GM23338 (cell line): ENCODE measurements around the gene ZNF581. TPM values are rescaled to one million over a fixed set of nuclear protein-coding genes. Genes with fewer than 3 reads are reported as not detected.

ENCODE experiments used
- ATAC-seq: fragments of 200-7000 bp; cut with Tn5 transposase; 3 replicates; pipeline ENCODE4 v1.9.1; 2020
- DNase-seq: peaks from one replicate; pipeline ENCODE4 v3.0.0-alpha.2; 2015; ENCODE audit warnings: low spot score
- H2AFZ ChIP-seq: fragments of 200-600 bp; sonication (generic); 2 replicates; pipeline ENCODE4 v1.8.0; 2016; ENCODE audit warnings: antibody characterized with exemption, mild to moderate bottlenecking, moderate library complexity
- H3F3A ChIP-seq: fragments of 200-600 bp; sonication (generic); replicated peaks from 2 replicates; pipeline ENCODE4 v1.8.0; 2017; ENCODE audit warnings: antibody characterized with exemption, mixed run types, low read depth
- H3K27ac ChIP-seq: fragments of 200-600 bp; sonication (generic); 2 replicates; pipeline ENCODE4 v1.6.1; 2016; ENCODE audit warnings: low read depth
- H3K27me3 ChIP-seq: fragments of 200-600 bp; sonication (generic); 2 replicates; pipeline ENCODE4 v1.8.0; 2016; ENCODE audit warnings: mild to moderate bottlenecking, mixed run types, moderate library complexity; ENCODE audit not compliant: insufficient read depth
- H3K36me3 ChIP-seq: fragments of 200-600 bp; sonication (generic); 2 replicates; pipeline ENCODE4 v1.8.0; 2016; ENCODE audit warnings: mild to moderate bottlenecking; ENCODE audit not compliant: insufficient read depth
- H3K4me1 ChIP-seq: fragments of 200-600 bp; sonication (generic); 2 replicates; pipeline ENCODE4 v1.8.0; 2016; ENCODE audit warnings: mild to moderate bottlenecking, moderate library complexity; ENCODE audit not compliant: insufficient read depth
- H3K4me2 ChIP-seq: fragments of 200-600 bp; sonication (generic); 2 replicates; pipeline ENCODE4 v1.7.1; 2017; ENCODE audit warnings: mixed run types
- H3K4me3 ChIP-seq: fragments of 200-600 bp; sonication (generic); 2 replicates; pipeline ENCODE4 v1.6.1; 2016; ENCODE audit warnings: mixed run types
- H3K79me2 ChIP-seq: fragments of 200-600 bp; sonication (generic); replicated peaks from 2 replicates; pipeline ENCODE4 v1.8.0; 2017; ENCODE audit warnings: mild to moderate bottlenecking; ENCODE audit not compliant: insufficient read depth
- H3K9me2 ChIP-seq: fragments of 200-600 bp; sonication (generic); 2 replicates; pipeline ENCODE4 v1.8.0; 2017; ENCODE audit not compliant: insufficient read depth
- H4K20me1 ChIP-seq: fragments of 200-600 bp; sonication (generic); replicated peaks from 2 replicates; pipeline ENCODE4 v1.8.0; 2017; ENCODE audit warnings: mild to moderate bottlenecking; ENCODE audit not compliant: insufficient read depth
- H3K27ac Mint-ChIP-seq: 2 replicates; pipeline ENCODE4 v1.8.0; 2020; ENCODE audit warnings: inconsistent platforms, mild to moderate bottlenecking, moderate library complexity, mixed read lengths
- H3K27me3 Mint-ChIP-seq: 3 replicates; pipeline ENCODE4 v1.8.0; 2022; ENCODE audit warnings: low read depth, mild to moderate bottlenecking, moderate library complexity, mixed read lengths, inconsistent platforms; ENCODE audit not compliant: insufficient read depth, poor library complexity
- H3K36me3 Mint-ChIP-seq: 3 replicates; pipeline ENCODE4 v1.8.0; 2021; ENCODE audit warnings: low read depth, mild to moderate bottlenecking, inconsistent platforms, moderate library complexity, mixed read lengths
- H3K4me1 Mint-ChIP-seq: 3 replicates; pipeline ENCODE4 v1.8.0; 2020; ENCODE audit warnings: mild to moderate bottlenecking, inconsistent platforms, mixed read lengths
- H3K4me3 Mint-ChIP-seq: 3 replicates; pipeline ENCODE4 v1.8.0; 2021; ENCODE audit warnings: moderate library complexity, mild to moderate bottlenecking, inconsistent platforms, mixed read lengths
- H3K9me3 Mint-ChIP-seq: 3 replicates; pipeline ENCODE4 v1.8.0; 2020; ENCODE audit warnings: moderate library complexity, mild to moderate bottlenecking, inconsistent platforms, mixed read lengths
- CREB1 ChIP-seq: fragments of 250-450 bp; sonication (Bioruptor Pico); IDR thresholded peaks from 2 replicates; pipeline ENCODE4 v1.5.0; 2020; ENCODE audit warnings: low read depth, mild to moderate bottlenecking, moderate library complexity
- CTCF ChIP-seq, 2 experiments: fragments of 200-600 bp in 1 of 2; sonication (generic) in 1 of 2; conservative IDR thresholded peaks; 2 replicates each; pipeline versions ENCODE4 v1.5.1 to v1.6.1; 2016 to 2017; ENCODE audit warnings: antibody characterized with exemption in 2 of 2, low read depth in 2 of 2, mild to moderate bottlenecking in 2 of 2, moderate library complexity in 1 of 2
- EZH2 ChIP-seq: fragments of 200-600 bp; sonication (generic); IDR thresholded peaks from one replicate; pipeline ENCODE4 v1.8.0; 2017; ENCODE audit warnings: antibody characterized with exemption, mild to moderate bottlenecking, low read depth; ENCODE audit not compliant: unreplicated experiment
- EZH2phosphoT487 ChIP-seq: fragments of 200-600 bp; sonication (generic); IDR thresholded peaks from one replicate; pipeline ENCODE4 v1.8.1; 2018; ENCODE audit warnings: antibody characterized with exemption; ENCODE audit not compliant: unreplicated experiment
- JUNB ChIP-seq: IDR thresholded peaks from one replicate; pipeline ENCODE4 v1.6.1; 2016; ENCODE audit warnings: antibody characterized with exemption; ENCODE audit not compliant: unreplicated experiment
- NANOG ChIP-seq: IDR thresholded peaks from 2 replicates; pipeline ENCODE4 v1.6.1; 2016; ENCODE audit warnings: antibody characterized with exemption, borderline replicate concordance
- POLR2AphosphoS5 ChIP-seq: IDR thresholded peaks from 2 replicates; pipeline ENCODE4 v1.6.1; 2016; ENCODE audit warnings: antibody characterized with exemption, low read depth
- REST ChIP-seq: IDR thresholded peaks from one replicate; pipeline ENCODE4 v1.6.1; 2018; ENCODE audit warnings: antibody characterized with exemption; ENCODE audit not compliant: unreplicated experiment
- STAT1 ChIP-seq: IDR thresholded peaks from one replicate; pipeline ENCODE4 v1.6.1; 2016; ENCODE audit warnings: antibody characterized with exemption; ENCODE audit not compliant: unreplicated experiment
- ZNF114 ChIP-seq: fragments of 250-450 bp; sonication (Bioruptor Pico); IDR thresholded peaks from 2 replicates; pipeline ENCODE4 v1.5.0; 2020; ENCODE audit warnings: mild to moderate bottlenecking, moderate library complexity
- ZNF331 ChIP-seq: fragments of 250-450 bp; sonication (Bioruptor Pico); IDR thresholded peaks from 2 replicates; pipeline ENCODE4 v1.5.0; 2020; ENCODE audit warnings: low read depth, mild to moderate bottlenecking, moderate library complexity
- polyA plus RNA-seq: library from polyadenylated mRNA; unstranded; fragments of >200 nt; fragmentation: Nextera tagmentation; extraction: Ambion mirVana; gene quantifications from 2 replicates; pipeline ENCODE4 v1.2.1, GENCODE V29; 2016
- total RNA-seq: library from RNA; depleted of rRNA; stranded (reverse); fragments of >200 nt; shearing (Covaris generic); gene quantifications from 2 replicates; pipeline ENCODE4 v1.2.3, GENCODE V29; 2014

Gene ZNF581
- total and polyA plus RNA-seq, 2 experiments from 2014 or later: 48.5 to 87.6 TPM

GRCh38 chr19:55684946-55685681, 41.7 kb downstream of the ZNF581 start:
- Histone ChIP-seq H3K4me1 (no peaks in the 10 kb centered on the region), H2AFZ (no peak overlapping the region), H3K9me2 (no peaks in the 10 kb centered on the region), H3K79me2 (peaks cover 36% of the 10 kb centered on the region), H3K27me3 (no peaks in the 10 kb centered on the region), H3K4me3 (no peak overlapping the region), H3K36me3 (peaks cover 4% of the 10 kb centered on the region; the same call in 1 of the 2 replicates), H4K20me1 (peaks cover 16% of the 10 kb centered on the region; the same call in 1 of the 2 replicates), H3K4me2 (no peak overlapping the region), H3F3A (no peaks in the 10 kb centered on the region), H3K27ac (no peak overlapping the region)
- peaks cover 21% of the 10 kb centered on the region for H3K36me3 Mint-ChIP-seq
- ATAC-seq: no peak
- no peak for TF ChIP-seq JUNB
- TF ChIP-seq EZH2phosphoT487: no peak
- H3K4me3 Mint-ChIP-seq: no peak overlapping the region
- no peak for DNase-seq
- peaks cover 3% of the 10 kb centered on the region for H3K27me3 Mint-ChIP-seq
- H3K9me3 Mint-ChIP-seq: no peaks in the 10 kb centered on the region
- H3K4me1 Mint-ChIP-seq: no peaks in the 10 kb centered on the region
- no peak overlapping the region for H3K27ac Mint-ChIP-seq

GRCh38 chr19:55685776-55686175, 42.3 kb downstream of the ZNF581 start:
- no peaks in the 10 kb centered on the region for H3K27me3 ChIP-seq
- DNase-seq (no peak), ATAC-seq (no peak)
- no peaks in the 10 kb centered on the region for H3K4me1 ChIP-seq
- no peak overlapping the region for H3K27ac Mint-ChIP-seq
- H3K4me3 ChIP-seq: no peak overlapping the region
- H3F3A ChIP-seq: no peaks in the 10 kb centered on the region
- no peak overlapping the region for H3K27ac ChIP-seq
- H3K4me2 ChIP-seq: no peak overlapping the region
- H3K4me3 Mint-ChIP-seq: no peak overlapping the region
- H3K9me3 Mint-ChIP-seq: no peaks in the 10 kb centered on the region
- peaks cover 4% of the 10 kb centered on the region; the same call in 1 of the 2 replicates for H3K36me3 ChIP-seq
- no peaks in the 10 kb centered on the region for H3K9me2 ChIP-seq
- H3K79me2 ChIP-seq: peaks cover 33% of the 10 kb centered on the region
- no peaks in the 10 kb centered on the region for H3K4me1 Mint-ChIP-seq
- peaks cover 3% of the 10 kb centered on the region for H3K27me3 Mint-ChIP-seq
- no peak overlapping the region for H2AFZ ChIP-seq
- H3K36me3 Mint-ChIP-seq: peaks cover 20% of the 10 kb centered on the region
- H4K20me1 ChIP-seq: peaks cover 13% of the 10 kb centered on the region; the same call in 1 of the 2 replicates
- TF ChIP-seq CTCF (conservative IDR thresholded peaks at IDR 0.05; ENCODE audit: low read depth in 2 of 2): no peak
- no peak for TF ChIP-seq EZH2phosphoT487
- no peak for TF ChIP-seq REST
- TF ChIP-seq EZH2: no peak
- no peak for TF ChIP-seq STAT1
- no peak for TF ChIP-seq ZNF331 (CRISPR knock-in tag)
- TF ChIP-seq NANOG: no peak
- no peak for TF ChIP-seq JUNB
- no peak for TF ChIP-seq ZNF114
- no peak for TF ChIP-seq CREB1 (CRISPR knock-in tag)
- TF ChIP-seq POLR2AphosphoS5: no peak
